ENCODE results near the gene COL5A1.
"Not testable (repeated sequence)": the region's sequence is repeated elsewhere in the genome, so short reads cannot be mapped to it uniquely, and the experiment has no call there.

COL5A1 gene

DNA sequence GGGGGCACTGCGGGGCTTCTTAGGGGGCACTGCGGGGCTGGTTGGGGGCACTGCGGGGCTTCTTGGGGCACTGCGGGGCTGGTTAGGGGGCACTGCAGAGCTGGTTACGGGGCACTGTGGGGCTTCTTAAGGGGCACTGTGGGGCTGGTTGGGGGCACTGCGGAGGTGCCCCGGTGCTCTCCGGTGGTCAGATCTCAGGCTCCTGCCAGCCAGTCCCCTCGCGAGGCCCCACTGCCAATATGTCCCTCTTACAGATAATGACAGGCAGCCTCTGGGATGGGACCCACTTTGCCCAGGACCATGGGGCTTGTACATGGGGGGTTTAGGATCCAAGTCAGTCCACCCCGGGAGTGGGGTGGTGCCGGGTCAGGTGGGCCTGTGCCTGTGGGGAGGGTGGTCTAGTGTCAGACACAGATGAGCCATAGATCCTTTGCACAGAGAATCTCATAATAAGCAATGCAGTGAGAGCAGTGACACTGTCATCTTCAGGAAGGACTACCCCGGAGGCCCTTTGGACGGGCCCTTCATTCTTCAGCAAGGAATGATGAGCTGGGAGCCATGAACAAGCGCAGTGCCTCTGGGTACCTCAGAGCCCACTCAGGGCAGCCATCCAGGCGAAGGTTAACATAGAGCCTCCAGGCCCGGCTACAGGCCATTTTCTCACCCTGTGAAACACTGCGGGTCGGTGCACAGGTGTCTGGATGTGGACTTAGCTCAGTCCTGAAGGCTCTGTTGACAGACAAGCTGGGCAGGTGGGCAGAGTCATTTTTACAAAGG, 38.2 kb downstream of the COL5A1 start:
- no peak for DNase-seq

DNA sequence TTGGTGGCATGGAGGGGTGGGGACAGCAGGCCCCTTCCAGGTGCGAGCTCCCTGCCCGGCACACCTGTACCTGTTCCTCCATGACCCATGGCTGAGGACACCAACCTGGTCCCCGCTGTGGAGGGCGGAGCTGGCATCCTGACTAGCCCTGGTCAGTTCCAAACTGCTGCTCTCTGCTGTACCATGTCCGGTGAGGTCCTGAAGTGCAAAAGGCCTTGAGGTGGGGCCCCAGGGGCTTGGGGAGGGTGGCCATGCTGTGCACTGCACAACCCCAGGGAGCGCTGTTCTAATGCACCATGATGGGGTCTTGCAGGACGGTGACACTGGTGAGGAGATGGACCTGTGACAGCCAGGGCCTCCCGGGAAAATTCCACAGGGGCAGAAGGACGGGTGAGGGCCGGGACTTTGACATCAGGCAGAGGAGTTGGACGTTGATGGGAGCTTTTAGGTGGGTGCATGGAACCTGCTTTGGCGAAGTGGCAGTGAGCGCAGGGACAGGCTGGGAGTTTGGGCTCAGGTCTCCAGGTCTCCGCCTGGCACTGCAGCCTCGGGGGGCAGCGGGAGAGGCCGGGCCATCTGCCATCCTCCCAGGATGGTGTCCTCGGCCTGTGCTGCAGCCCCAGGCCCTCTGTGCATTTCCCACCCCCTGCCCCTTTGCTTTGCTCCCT, 38.9 kb downstream of the COL5A1 start:
- DNase-seq: no peak

DNA sequence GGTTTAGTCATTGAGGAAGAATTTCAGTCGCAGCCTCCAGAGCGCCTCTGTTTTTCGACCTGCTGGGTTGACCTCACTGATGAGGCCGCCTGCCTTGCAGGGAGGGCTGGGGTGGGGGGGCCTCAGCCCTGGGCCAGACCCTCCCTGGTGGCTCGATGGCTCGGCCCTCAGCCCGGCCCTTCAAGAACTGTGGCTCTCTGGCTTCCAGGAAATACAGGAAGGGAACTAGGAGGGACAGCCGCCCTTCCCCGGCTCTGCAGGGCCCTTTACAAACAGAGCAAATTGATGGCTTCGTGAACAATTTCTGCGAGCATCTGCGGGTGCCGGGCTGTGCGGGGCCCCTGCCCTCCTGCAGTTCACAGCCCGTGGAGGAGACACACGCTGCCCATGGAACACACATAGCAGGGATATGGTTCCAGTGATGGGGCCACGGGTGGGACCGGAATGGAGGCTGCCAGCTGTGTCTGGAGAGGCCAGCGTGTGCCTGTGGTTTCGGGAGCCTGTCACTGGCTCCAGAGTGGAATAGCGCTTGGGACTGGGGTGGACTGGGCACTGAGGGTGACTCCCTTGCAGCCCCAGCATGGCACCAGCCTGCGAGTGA, 39.6 kb downstream of the COL5A1 start:
- no peak for DNase-seq

DNA sequence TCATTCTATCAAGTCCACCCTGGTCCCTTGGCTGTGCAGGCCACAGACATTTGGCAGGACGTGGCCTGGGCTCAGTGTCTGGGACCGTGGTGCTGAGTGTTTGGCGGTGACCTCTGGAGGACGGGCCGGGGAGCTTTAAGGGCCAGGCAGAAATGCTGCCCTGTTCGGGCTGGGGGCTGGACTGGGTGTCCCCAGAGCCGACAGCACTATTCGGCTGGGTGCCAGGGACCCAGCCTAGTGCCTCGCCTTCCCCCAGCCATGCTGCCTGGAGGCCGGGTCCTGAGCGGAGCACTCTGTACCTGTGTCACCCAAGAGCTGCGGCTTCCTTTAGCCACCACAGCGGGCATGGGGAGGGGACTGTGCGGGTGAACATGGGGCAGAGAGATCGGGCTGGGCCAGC, 40.4 kb downstream of the COL5A1 start:
- DNase-seq: no peak

DNA sequence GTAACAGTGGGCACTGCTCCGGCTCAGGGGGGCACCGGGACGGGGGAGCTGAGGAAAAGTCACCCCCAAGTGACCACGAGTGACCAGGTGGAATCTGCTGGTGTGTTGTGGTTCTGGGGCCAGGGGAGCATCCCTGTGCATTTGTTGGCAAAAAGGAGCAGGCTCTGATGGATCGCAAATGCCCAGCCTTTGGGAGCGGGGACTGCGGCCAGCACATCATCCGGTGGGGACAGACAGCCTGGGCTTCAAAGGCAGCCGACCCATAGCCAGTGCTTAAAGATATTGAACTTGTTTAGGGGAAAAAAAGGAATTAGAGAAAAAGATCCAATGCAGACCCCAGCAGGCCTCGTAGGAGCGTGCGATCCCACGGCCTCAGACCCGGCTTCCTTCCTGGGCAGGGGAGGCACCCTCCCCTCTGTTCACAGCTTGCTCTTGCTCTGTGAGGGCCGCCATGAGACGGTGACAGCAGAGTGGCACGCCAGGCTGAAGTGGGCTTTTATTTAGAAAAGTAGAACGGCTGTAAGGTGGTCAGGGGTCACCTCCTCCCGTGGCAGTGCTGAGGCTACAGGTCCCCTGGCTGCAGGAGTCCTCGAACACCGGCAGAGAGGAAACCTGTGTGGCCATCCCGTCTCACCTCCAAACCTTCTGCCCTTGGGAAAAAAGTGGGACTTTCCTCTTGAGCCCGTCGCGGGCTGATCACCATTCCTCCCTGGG, 41.2 kb downstream of the COL5A1 start:
- no peak for DNase-seq

DNA sequence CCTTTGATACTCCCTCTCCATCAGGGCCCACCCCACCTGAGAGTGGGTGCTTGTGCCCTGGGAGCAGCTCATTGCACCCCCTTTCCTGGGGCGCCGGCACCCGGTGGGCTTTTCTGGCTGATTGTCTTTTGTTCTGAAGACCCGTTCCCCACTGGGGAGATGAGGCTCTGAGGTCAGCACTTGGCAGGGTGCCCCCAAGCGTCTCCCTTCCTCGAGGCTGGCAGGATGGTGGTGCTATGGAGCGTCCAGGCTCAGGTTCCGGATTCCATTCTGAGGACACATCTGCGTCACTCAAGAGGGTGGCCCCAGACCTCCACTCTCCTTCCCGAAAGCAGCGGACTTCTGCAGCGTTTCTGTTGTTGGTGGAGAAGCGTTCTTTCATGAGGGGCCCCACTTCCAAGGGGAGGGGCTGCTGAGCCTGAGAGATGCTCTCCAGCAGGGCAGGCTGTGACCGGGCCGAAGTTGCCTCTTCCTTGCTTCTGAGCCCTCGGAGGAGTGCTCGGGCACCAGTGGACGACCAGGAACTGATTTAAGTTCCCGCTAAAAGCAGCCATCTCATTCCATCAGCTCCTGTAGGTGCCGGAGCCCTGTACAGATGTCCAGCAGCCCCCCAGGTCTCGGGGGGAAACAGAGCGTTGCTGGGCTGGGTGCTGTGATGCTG, 42.2 kb downstream of the COL5A1 start:
- no peak for DNase-seq

DNA sequence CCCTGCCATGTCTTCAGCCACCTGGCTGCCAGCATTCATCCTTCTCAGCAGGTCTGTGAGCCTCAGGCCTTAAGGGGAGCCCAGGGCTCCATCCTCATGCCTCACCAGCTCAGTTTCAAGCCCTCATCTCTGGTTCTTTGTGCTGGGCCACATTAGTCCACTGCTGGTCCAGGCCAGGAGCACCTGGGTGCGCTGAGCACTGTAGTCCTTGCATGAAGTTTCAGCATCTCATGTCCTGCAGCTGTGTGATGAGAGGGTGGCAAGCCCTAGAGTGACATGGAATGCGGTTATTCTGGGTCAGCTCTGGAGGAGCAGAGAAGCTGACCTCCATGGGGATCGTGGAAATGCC, 42.7 kb downstream of the COL5A1 start:
- DNase-seq: no peak

DNA sequence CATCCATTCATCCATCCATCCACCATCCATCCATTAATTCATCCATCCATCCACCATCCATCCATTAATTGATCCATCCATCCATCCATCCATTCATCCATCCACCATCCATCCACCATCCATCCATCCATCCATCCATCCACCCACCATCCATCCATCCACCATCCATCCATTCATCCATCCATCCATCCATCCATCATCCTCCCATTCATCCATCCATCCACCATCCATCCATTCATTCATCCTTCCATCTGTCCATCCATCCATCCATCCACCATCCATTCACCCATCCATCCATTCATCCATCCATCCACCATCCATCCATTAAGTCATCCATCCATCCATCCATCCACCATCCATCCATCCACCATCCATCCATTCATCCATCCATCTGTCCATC, 43.3 kb downstream of the COL5A1 start:
- DNase-seq: not testable (repeated sequence)

DNA sequence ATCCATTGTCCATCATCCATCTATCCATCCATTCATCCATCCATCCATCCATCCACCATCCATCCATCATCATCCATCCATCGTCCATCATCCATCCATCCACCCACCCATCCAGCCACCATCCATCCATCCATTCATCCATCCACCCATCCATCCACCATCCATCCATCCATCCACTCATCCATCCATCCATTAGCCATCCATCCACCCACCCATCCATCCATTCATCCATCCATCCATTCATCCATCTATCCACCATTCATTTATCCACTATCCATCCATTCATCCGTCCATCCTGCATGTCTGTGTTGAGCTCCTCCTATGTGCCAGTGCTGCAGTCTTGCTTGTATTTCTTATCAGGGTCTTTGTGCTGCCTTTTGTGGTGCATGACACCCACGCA, 44.2 kb downstream of the COL5A1 start:
- no peak for DNase-seq

DNA sequence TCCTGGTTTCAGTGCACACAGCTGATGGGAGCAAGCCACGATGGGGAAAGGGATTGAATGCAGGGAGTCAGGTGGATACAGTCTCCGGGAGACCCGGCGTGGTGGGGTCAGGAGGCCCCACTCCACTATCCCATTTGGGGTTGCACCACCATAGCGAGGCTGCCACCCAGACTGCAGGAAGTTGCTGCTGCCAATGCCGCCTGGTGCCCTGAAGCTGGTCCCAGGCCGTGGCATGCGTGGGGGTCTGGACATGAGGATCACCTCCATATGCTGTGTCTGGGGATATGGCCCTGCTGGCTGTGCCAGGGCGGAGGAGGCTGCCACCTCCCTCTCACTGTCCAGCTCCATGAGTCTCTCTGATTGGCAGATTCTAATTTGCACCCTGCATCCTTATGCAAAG, 45.3 kb downstream of the COL5A1 start:
- no peak for DNase-seq

DNA sequence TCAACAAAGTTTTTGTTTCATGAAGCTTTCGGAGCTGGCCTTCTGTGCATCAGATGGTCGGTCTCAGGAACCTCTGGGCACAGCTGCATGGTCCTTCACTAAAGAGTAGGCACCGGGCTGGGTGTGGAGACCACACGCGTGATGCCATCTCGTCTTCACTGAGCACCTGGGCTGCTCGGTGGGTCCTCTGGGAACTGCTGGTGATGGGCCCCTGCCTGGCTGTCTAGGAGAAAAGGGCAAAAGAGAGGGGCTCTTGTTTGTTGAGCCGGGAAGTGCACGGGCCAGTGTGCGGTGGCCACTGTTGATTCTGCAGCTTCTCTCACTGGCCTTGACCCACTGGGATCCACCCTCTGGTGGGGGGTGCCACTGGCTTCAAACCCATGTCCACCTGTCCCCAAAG, 46.0 kb downstream of the COL5A1 start:
- DNase-seq: no peak

DNA sequence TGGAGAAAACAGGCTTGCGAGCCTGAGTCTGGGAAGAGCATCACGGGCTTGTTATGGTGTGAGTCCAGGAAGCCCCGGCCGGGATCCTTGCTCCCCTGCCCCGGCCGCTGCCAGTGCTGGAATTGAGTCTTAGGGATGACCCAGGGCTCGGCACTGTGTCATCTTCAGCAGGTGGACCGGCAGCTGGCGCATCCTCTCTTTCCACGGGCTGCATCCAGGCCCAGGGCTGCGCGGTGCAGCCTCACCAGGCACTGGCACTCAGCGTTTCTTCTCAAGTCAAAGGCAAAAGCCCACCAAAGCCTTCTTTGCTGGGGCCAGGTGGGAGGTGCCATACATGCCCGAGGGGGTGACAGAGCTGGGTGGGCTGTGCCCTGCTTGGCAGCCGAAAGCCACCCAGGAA, 46.6 kb downstream of the COL5A1 start:
- no peak for DNase-seq

DNA sequence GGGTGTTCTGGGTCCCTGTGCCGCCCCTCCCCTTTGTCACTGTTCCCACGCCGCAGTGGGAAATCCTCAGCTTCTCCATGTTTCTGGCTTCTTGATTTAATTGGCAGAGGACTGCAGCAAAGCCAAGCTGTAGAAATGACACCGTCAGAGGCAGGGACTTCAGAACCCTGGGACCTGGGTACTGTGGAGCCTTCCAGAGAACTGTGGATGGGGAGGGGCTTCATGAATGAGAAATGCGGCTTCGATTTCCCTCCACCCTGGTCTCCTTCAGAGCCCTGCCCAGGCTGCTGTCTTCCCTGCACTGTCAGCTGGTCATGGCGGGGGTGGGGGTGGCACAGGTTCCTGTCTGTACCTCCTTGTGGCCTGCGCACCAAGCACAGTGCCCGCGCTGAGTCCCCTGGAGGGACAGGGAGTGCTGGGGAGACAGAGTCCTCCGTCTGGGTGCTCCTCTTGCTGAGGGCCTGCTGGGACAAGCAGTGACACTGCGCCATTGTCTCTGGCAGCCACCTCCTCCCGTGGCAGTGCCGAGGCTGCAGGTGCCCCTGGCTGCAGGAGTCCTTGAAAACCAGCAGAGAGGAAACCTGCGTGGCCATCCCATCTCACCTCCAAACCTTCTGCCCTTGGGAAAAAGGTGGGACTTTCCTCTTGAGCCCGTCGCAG, 47.2 kb downstream of the COL5A1 start:
- DNase-seq: no peak

DNA sequence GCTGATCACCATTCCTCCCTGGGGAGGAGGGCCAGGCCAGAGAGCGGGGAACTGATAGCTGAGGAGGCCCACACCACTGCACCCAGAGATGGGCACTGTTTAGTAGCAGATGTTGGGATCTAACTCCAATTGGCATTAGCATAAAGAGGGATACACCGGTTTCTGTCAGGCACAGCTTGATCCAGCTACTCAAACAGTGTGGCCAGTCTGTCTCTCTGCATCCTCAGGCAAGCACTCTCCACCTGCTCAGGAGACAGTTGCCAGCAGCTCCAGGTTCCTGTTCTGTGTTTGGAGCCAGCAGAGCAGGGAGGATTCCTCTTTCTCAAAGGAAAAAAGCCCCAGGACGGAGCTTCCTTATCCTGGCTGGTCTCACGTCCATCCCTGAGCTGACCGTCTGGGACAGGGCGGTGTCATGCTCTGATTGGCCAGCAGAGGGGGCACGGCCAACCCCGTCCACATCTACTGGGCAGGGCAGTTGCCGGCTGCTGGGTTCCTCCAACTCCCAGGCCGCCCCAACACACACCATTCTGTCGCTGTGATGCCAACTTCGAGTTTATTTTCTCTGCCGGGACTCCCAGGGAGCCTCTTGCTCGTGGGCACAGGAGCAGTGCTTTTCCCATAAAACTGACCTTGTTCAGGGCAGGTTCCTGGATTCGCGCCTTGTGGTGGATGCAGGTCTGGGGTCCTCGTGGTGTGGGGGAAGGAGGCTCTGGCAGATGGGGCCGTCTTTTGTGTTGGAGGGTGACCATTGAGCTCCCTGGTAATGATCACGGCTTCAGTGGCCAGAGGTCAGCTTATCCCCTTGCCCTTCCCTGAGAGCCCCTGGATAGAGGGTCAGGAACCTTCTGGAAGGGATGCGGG, 47.9 kb downstream of the COL5A1 start:
- peak; percentile 72 for DNase-seq

DNA sequence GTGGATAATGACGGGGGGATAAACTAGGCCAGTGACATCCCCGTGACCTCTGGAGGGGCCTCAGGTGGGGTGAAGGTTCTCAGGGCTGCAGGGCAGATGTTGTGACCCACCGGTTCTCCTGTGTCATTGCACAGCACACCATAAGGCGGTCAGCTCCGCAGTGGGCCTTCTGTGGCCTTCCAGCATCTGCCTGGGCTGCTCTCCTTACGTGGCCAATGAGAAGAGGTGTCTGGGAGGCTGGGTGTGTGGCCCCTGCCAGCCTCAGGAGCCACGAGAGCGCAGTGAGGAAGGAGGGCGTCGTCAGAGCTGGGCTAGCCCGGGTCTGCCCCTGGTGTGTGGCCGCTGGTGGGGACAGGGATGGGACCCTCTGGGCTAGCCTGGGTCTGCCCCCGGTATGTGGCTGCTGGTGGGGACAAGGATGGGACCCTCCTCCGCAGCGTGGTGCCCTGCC, 48.7 kb downstream of the COL5A1 start:
- no peak for DNase-seq

DNA sequence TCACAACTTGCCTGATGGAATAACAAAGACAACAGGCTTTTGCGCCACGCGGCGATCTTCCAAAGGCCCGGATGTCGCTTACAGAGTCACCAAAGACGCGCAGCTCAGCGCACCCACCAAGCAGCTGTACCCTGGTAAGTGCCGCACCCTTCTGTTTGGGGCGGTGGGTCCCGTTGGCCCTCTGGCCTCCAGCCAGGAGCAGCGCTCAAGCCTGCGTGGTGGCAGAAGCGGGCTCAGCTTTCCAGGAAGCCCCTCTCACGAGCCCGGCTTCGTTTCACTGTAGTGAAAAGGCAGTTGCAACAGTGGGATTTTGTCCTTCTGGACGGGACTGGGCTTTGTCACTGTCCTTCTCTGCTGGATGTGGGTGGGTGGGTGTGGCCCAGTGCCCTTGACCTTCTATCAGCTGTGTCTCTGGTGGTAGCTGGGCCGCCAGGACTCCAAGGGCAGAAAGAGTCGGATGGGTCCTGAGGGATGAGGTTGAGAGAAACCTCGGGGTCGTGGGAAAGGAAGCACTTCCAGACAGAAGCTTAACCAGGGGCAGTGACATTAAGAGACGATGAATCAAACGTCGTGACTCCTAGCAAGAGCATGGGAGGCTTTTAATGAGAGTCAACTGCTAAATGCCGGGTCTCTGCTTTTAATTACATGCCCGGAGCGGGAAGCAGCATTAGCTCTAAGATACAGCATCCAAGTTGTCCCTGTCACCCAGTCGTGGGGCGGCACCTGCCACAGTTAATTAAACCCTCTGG, 49.5 kb downstream of the COL5A1 start:
- DNase-seq: no peak

DNA sequence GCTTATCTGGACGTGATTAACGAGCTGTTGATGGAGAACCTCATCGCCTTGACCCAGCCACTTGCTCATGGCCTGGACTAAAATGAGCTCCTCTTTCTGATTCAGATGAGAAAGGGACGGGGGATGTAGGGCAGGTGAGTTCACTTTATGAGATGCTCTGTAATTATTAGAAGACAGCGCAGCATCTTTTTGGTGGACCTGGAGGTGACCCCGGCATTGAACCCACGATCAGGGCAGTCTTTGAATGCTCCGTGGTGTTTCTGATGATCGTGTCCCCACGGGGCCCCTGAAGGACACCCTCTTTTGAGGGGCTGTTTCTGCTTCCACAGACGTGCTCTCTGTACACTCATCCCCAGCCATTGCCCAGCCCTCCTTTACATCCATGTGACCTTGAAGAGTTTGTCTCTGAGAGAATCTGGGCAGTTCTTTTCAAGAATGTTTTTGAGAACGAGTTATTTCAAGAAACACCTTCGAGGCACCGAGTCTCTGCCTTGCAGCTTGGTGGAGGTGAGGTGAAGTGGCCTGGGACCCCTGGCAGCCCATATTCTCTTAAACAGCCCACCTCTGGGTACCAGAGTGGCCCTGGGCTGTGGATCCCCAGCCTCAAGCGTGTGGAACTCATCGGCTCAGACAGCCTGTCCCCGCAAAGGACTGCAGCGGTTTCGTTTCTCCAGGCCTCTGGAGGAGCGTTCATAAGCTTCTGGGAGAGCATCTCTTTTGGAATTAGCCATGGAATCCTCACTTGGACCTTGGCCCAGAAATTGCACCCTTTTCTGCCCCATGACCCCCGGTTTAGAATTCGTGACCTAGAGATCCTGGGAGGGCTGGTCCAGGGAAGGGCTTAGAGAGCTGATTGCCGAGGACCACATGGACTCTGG, 50.3 kb downstream of the COL5A1 start:
- DNase-seq: no peak

DNA sequence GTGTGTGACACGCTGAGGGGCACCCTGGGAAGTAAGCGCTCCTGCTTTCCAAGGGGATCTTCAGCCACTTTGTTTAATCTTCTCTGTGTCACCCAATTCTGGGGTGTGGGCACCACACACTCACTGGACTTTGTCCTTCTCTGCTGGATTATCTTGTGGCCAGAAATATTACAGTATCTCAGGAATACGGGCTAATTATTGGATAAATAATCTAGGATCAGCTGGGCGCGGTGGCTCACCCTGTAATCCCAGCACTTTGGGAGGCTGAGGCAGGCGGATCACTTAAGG, 50.9 kb downstream of the COL5A1 start:
- no peak for DNase-seq

DNA sequence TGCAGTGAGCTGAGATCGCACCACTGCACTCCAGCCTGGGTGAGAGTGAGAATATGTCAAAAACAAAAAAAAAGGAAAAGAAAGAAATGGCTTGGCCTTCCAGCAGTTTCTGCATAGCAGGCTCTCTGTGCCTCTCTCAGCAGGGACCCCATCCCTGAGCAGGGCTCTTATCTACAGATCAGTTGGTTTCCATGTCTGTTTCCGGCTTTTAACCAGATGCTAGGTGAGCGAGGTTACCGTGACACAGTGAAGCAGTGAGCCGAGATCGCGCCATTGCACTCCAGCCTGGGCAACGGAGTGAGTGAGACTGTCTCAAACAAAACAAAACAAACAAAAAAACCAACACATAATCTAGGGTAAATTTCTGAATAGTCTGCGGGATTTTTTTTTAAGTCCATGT, 51.4 kb downstream of the COL5A1 start:
- no peak for DNase-seq

Measured in RPMI8226 (cell line).